Colonic mucosa (tissue), 4 donors: ENCODE data around the gene ROBO3. TPM values are rescaled to one million over a fixed set of nuclear protein-coding genes. Genes with fewer than 3 reads are reported as not detected.

Experiments
- DNase-seq: peaks from one replicate; pipeline ENCODE4 v3.0.0-alpha.2; 2020
- H3K27ac ChIP-seq: fragments of 200-600 bp; one replicate; pipeline ENCODE4 v1.8.0; 2021
- H3K27me3 ChIP-seq: fragments of 200-600 bp; one replicate; pipeline ENCODE4 v1.8.0; 2021
- H3K36me3 ChIP-seq: fragments of 200-600 bp; one replicate; pipeline ENCODE4 v1.8.0; 2021
- H3K4me1 ChIP-seq: fragments of 200-600 bp; one replicate; pipeline ENCODE4 v1.8.0; 2021; ENCODE audit warnings: mild to moderate bottlenecking
- H3K4me3 ChIP-seq: fragments of 200-600 bp; one replicate; pipeline ENCODE4 v1.8.0; 2021
- H3K9ac ChIP-seq, 2 donors: one replicate each; pipeline ENCODE4 v1.7.0; 2013; ENCODE audit warnings: control low read depth in 2 of 2, low read depth in 2 of 2, low read length in 2 of 2
- H3K9me3 ChIP-seq: fragments of 200-600 bp; one replicate; pipeline ENCODE4 v1.8.0; 2021
- intact Hi-C: fragments of 100-400 bp; cut with DNase I; formaldehyde crosslinking; loops from one replicate; pipeline ENCODE4 v1.14.1; 2022
- total RNA-seq, 2 donors: library from RNA; stranded (reverse); fragmentation: NEBNext Ultra II Directional in 1 of 2; extraction: Animal tissue kit (Norgen Biotek cat#: 25700) in 1 of 2; gene quantifications; one replicate each; pipeline ENCODE4 v1.2.1, GENCODE V29; 2021
- TF ChIP-seq, protein P1 (sequence below): fragments of 200-600 bp; IDR thresholded peaks from one replicate; pipeline ENCODE4 v1.8.0; 2022; ENCODE audit warnings: antibody characterized with exemption, mild to moderate bottlenecking
- donor health status: healthy.
- donor health status: DM: no; HTN: no; CAD: no.
- donor health status: DM: no; HTN: no; CAD: no.

ROBO3 gene
- total RNA-seq, 2 donors from 2014 or later, result 7.8 to 8.0 TPM

DNA sequence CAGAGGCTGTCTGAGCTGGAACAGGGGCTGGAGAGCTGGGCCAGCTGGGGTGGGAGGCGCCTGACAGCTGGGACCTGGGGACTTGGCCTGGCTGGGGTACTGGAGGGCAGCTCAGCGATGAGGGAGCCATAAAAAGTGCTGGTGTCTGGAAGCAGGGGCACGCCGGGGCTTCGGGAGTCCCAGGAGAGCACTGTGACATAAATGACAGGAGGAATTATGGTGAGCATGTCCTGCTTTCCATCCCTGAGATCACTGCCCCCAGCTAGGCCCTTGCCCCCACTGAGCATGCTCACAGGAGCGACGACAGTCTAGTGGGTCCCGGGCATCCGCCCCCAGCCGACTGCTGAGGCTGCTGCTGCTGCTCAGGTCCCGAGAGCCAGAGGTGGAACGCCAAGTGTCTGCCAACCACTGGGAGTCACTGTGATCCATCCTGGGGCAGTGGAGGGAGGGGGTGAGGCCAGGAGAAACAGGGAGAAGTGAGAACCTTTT lies 26.2 kb downstream of the ROBO3 start:
- H3K9me3 ChIP-seq, result no peaks in the 10 kb centered on the region
- TF ChIP-seq, protein P1, sequence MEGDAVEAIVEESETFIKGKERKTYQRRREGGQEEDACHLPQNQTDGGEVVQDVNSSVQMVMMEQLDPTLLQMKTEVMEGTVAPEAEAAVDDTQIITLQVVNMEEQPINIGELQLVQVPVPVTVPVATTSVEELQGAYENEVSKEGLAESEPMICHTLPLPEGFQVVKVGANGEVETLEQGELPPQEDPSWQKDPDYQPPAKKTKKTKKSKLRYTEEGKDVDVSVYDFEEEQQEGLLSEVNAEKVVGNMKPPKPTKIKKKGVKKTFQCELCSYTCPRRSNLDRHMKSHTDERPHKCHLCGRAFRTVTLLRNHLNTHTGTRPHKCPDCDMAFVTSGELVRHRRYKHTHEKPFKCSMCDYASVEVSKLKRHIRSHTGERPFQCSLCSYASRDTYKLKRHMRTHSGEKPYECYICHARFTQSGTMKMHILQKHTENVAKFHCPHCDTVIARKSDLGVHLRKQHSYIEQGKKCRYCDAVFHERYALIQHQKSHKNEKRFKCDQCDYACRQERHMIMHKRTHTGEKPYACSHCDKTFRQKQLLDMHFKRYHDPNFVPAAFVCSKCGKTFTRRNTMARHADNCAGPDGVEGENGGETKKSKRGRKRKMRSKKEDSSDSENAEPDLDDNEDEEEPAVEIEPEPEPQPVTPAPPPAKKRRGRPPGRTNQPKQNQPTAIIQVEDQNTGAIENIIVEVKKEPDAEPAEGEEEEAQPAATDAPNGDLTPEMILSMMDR, result no peak
- DNase-seq, result peak; percentile 15
- intact Hi-C loops, result no loop called here
- no peak overlapping the region for H3K9ac ChIP-seq
- no peaks in the 10 kb centered on the region for H3K36me3 ChIP-seq
- no peak overlapping the region for H3K27ac ChIP-seq
- no peaks in the 10 kb centered on the region for H3K4me1 ChIP-seq
- H3K27me3 ChIP-seq, result no peaks in the 10 kb centered on the region
- no peak overlapping the region for H3K4me3 ChIP-seq

DNA sequence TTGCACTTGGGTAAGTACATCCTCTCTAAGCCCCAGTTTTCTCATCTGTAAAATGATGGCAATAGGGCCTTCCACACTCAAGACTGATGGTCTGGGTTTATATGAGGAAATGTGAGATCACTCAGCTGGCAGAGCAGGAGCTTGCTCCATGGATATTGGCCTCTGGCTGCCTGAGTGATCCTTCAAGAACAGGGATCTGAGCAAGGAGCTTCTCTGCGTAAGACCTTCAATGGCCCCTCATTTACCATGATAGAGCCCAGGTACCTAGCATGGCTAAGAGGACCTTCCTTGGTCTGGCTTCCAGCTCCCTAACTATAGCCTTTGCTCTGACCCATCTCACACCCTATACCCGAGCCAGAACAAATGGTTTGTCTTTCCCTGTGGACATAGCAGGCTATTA lies 26.9 kb downstream of the ROBO3 start:
- H3K9me3 ChIP-seq, result no peaks in the 10 kb centered on the region
- intact Hi-C loops, result no loop called here
- peak; percentile 7 for DNase-seq
- no peak overlapping the region for H3K9ac ChIP-seq
- H3K4me3 ChIP-seq, result no peak overlapping the region
- H3K27me3 ChIP-seq, result no peaks in the 10 kb centered on the region
- H3K36me3 ChIP-seq, result no peaks in the 10 kb centered on the region
- H3K4me1 ChIP-seq, result no peaks in the 10 kb centered on the region
- no peak overlapping the region for H3K27ac ChIP-seq
- TF ChIP-seq, protein P1, result no peak

DNA sequence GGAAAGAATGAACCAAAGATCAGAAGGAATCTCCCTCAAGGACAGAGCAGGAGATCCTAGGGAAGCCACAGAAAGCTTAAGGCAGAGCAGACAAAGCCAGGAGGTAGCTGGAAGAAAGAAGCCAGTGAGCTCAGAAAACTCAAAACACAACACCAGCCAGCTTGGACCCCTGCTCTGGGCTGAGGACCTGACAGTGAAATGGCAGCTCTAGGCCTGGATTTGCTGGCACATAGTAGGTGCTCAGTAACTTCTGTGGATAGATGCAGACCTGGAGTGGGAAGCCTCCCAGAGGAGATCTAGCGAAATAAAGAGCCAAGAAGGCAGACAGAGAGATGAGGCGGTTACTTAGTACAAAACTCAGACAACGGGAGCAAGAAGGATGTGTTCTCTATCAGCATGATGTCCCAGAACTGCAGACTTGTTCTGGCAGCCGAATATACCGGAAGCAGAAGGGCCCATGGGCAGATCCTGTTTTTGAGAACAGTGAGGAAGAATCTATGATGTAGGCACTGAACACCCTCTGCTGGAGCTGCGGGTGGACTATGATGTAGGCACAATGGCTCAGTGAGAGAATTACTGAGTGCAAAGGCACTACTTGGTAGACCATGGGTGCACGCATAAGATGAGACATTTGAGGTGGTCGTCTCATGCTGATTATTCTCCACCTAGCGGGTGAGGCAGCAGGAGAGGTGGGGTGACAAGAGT lies 27.7 kb downstream of the ROBO3 start:
- intact Hi-C loops, result no loop called here
- DNase-seq, result no peak
- H3K4me3 ChIP-seq, result no peak overlapping the region

DNA sequence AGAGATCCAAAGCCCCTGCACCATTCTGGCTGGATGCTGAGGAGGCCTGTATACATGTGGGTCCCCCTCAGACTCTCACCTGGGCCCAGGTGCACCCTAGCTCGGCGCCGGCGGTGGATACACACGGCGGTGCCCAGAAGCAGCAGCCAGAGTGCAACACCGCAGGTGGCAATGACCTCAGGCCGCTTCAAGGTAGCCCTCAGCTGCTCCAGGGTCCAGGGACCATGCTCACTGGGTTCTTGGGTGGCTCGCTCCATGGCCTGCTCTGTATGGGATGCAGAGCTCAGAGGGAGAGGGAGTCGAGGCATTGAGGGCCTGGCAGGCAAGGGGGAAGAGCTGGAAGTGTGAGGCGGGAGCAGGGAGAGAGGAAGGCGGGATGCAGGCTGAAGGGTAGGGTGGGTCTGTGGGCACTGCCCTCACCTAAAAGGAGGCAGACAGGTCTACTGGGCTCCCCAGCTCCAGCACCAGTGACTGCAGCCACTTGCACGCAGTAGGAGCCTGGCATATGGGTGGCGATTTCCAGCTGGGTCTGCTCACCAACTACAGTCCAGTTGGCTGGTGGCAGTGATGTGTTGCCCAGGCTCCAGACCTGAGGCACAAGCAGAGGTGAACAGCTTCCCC lies 28.7 kb downstream of the ROBO3 start:
- H3K4me3 ChIP-seq, result no peak overlapping the region
- intact Hi-C loops, result no loop called here
- no peaks in the 10 kb centered on the region for H3K36me3 ChIP-seq
- TF ChIP-seq, protein P1, result no peak
- H3K27me3 ChIP-seq, result no peaks in the 10 kb centered on the region
- H3K9me3 ChIP-seq, result no peaks in the 10 kb centered on the region
- DNase-seq, result no peak
- no peaks in the 10 kb centered on the region for H3K4me1 ChIP-seq
- no peak overlapping the region for H3K27ac ChIP-seq
- H3K9ac ChIP-seq, result no peak overlapping the region

More for the DNA sequence above, 27.7 kb downstream of the ROBO3 start:
- Histone ChIP-seq H3K9me3 (no peaks in the 10 kb centered on the region), H3K9ac (no peak overlapping the region), H3K4me1 (no peaks in the 10 kb centered on the region), H3K36me3 (no peaks in the 10 kb centered on the region), H3K27me3 (no peaks in the 10 kb centered on the region), H3K27ac (no peak overlapping the region)
- TF ChIP-seq, protein P1, result no peak

DNA sequence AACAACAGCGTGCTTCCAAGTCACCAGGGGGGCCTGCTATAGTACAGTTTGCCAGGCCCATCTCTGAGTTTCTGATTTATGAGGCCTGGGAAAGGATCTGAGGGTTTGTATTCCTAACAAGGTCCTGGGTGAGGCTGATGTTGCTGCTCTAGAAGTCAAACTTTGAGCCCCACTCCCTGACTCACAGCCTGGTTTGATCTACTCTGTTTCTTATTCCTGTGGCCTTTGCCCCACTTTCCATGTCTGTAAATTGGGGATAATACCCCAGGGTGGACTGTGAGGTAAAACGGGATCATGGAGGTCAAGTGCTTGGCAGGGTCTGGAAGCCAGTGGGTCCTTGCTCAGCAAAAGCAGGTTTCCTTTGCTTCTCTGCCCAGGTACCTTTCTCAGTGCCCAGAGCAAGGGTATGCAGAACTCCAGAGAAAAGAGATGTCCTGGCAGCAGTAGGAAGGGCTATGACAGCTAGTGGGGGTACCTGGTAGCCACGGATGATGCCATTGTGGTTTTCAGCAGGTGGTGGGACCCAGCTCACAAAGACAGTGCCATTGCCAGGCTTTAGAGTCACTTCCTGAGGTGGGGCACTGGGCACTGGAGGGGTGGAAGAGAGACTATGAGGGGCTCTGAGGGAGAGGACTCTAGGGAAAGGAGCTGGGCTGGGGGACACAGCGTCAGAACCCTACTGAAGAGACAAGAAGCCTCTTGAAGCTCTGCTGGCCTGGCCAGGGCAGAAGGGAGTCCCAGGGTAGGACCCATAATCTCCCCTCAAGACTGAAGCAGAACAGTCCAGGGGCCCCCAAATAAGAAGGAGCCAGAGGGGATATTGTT lies 29.6 kb downstream of the ROBO3 start:
- H3K4me3 ChIP-seq, result no peak overlapping the region
- DNase-seq, result no peak
- no peaks in the 10 kb centered on the region for H3K9me3 ChIP-seq
- H3K27ac ChIP-seq, result no peak overlapping the region
- intact Hi-C loops, result no loop called here
- no peaks in the 10 kb centered on the region for H3K4me1 ChIP-seq
- TF ChIP-seq, protein P1, result no peak
- H3K36me3 ChIP-seq, result no peaks in the 10 kb centered on the region
- H3K9ac ChIP-seq, result no peak overlapping the region
- H3K27me3 ChIP-seq, result no peaks in the 10 kb centered on the region
